Lung (tissue), 12 donors: ENCODE data around the gene SOX2. TPM values are rescaled to one million over a fixed set of nuclear protein-coding genes. Genes with fewer than 3 reads are reported as not detected.
A peak's percentile ranks its signal among the peaks of the same experiment; 100 is the strongest.

Experiments used
- ATAC-seq: fragments of 200-7000 bp; cut with Tn5 transposase; one replicate; pipeline ENCODE4 v1.9.1; 2020; ENCODE audit warnings: moderate number of reproducible peaks; ENCODE audit not compliant: insufficient read depth, low FRiP score
- DNase-seq, 3 donors: peaks; one replicate each; pipeline ENCODE4 v3.0.0-alpha.2; 2013 to 2017
- H3K27ac ChIP-seq, 2 donors: one replicate each; pipeline ENCODE4 v1.5.1; 2013; ENCODE audit warnings: mild to moderate bottlenecking in 2 of 2, moderate library complexity in 2 of 2, control low read depth in 1 of 2, inconsistent platforms in 1 of 2, low read depth in 1 of 2, low read length in 1 of 2
- H3K27me3 ChIP-seq, 3 donors: one replicate each; pipeline ENCODE4 v1.5.1; 2013; ENCODE audit warnings: low read length in 2 of 3; ENCODE audit not compliant: control insufficient read depth in 3 of 3, insufficient read depth in 3 of 3
- H3K36me3 ChIP-seq, 4 donors: one replicate each; pipeline ENCODE4 v1.5.1; 2013; ENCODE audit warnings: low read length in 4 of 4, mild to moderate bottlenecking in 1 of 4, moderate library complexity in 1 of 4; ENCODE audit not compliant: control insufficient read depth in 4 of 4, insufficient read depth in 4 of 4
- H3K4me1 ChIP-seq, 5 donors: one replicate each; pipeline ENCODE4 v1.5.1; 2013; ENCODE audit warnings: low read length in 5 of 5, mild to moderate bottlenecking in 2 of 5, moderate library complexity in 1 of 5; ENCODE audit not compliant: control insufficient read depth in 5 of 5, insufficient read depth in 5 of 5
- H3K4me3 ChIP-seq: one replicate; pipeline ENCODE4 v1.5.1; 2013; ENCODE audit warnings: mild to moderate bottlenecking, control low read depth, moderate library complexity
- H3K9ac ChIP-seq, 2 donors: one replicate each; pipeline ENCODE4 v1.5.1; 2013; ENCODE audit warnings: low read length in 2 of 2, control low read depth in 1 of 2; ENCODE audit not compliant: insufficient read depth in 1 of 2
- H3K9me3 ChIP-seq, 4 donors: one replicate each; pipeline ENCODE4 v1.5.1; 2013; ENCODE audit warnings: low read length in 3 of 4, mild to moderate bottlenecking in 1 of 4, moderate library complexity in 1 of 4; ENCODE audit not compliant: control insufficient read depth in 4 of 4, insufficient read depth in 3 of 4
- WGBS, 2 donors: extraction: QIAGEN DNeasy Blood & Tissue Kit; methylation state at CpG; one replicate each; pipeline ENCODE4 v1.1.7; 2013; 5-methylcytosine and 5-hydroxymethylcytosine counted together
- polyA plus RNA-seq, 2 donors: library from polyadenylated mRNA; stranded (reverse); fragments of 200-250 nt; gene quantifications; one replicate each; pipeline ENCODE4 v1.2.1, GENCODE V29; 2013
- total RNA-seq, 2 donors: library from RNA; depleted of rRNA in 1 of 2; stranded (reverse); fragments of >200 nt in 1 of 2; gene quantifications; one replicate each; pipeline ENCODE4 v1.2.1, GENCODE V29; 2014 to 2021
- TF ChIP-seq, protein P1 (sequence below): IDR thresholded peaks from 2 replicates; pipeline ENCODE4 v1.5.1; 2012; ENCODE audit warnings: mild to moderate bottlenecking; ENCODE audit errors: control extremely low read depth, extremely low read depth
- donor health status: control.
- donor health status: control.
- donor health status: Bipolar disorder and iron deficiency.
- donor health status: healthy.
- donor health status: DM: yes; HTN: yes; CAD: no.

The SOX2 gene
- total and polyA plus RNA-seq, 4 donors, result 4.4 to 16.4 (median 7.3) TPM

DNA sequence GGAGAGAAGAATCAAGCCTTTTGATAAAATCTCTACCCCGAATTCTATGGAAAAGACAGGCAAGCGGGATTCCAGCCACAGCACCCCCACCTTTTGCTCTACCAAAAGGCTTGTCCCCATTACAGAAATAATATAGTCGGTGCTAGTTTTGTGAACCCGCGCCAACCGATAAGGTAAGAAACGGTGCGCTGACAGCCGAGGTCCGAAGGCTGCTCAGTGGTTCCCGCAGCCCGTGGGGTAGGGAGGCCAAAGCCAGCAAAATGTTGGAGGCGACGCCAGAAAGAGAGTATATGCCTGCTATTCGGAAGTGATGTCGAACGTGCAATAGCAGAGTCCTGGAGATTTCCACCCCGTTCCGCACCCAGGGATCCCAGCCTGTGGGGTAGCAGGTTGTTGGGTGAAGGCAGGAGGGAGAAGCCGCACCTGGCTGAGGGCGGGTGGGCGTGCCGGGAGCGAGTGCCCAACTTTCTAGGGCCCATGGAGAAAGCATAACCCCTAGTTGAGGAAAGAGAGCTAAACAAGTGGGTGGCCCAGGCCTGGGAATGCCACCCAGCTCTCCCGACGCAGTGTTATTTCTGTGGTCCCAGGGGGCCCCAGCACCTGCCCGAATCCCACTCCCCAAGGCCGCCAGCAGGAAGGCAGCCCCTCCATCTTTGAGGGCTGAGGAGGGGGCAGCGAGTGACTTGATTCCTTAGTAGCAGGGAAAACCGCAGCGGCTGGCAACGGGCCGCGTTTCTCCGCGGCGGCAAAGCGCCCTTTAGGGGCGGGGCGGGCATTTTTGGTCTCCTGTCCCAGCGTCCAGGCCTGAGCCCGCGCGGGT lies 7.9 kb upstream of the SOX2 start:
- H3K27me3 ChIP-seq, result peaks cover 9 to 94% (median 93%) of the 10 kb centered on the region in 3 donors
- H3K4me1 ChIP-seq, result peaks cover 0 to 4% (median 0%) of the 10 kb centered on the region in 5 donors
- H3K27ac ChIP-seq, result no peak overlapping the region
- no peak overlapping the region for H3K4me3 ChIP-seq
- H3K9me3 ChIP-seq, result peaks cover 0 to 3% (median 0%) of the 10 kb centered on the region in 4 donors
- no peaks in the 10 kb centered on the region for H3K36me3 ChIP-seq
- DNase-seq, result peak in 2 of 3 donors; percentile 18 to 22
- no peak for ATAC-seq
- WGBS, 2 donors, result 5 to 11% methylated on average over 35 to 44 of the region's 44 CpGs
- H3K9ac ChIP-seq, result no peak overlapping the region
- TF ChIP-seq, protein P1, sequence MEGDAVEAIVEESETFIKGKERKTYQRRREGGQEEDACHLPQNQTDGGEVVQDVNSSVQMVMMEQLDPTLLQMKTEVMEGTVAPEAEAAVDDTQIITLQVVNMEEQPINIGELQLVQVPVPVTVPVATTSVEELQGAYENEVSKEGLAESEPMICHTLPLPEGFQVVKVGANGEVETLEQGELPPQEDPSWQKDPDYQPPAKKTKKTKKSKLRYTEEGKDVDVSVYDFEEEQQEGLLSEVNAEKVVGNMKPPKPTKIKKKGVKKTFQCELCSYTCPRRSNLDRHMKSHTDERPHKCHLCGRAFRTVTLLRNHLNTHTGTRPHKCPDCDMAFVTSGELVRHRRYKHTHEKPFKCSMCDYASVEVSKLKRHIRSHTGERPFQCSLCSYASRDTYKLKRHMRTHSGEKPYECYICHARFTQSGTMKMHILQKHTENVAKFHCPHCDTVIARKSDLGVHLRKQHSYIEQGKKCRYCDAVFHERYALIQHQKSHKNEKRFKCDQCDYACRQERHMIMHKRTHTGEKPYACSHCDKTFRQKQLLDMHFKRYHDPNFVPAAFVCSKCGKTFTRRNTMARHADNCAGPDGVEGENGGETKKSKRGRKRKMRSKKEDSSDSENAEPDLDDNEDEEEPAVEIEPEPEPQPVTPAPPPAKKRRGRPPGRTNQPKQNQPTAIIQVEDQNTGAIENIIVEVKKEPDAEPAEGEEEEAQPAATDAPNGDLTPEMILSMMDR, result no peak

DNA sequence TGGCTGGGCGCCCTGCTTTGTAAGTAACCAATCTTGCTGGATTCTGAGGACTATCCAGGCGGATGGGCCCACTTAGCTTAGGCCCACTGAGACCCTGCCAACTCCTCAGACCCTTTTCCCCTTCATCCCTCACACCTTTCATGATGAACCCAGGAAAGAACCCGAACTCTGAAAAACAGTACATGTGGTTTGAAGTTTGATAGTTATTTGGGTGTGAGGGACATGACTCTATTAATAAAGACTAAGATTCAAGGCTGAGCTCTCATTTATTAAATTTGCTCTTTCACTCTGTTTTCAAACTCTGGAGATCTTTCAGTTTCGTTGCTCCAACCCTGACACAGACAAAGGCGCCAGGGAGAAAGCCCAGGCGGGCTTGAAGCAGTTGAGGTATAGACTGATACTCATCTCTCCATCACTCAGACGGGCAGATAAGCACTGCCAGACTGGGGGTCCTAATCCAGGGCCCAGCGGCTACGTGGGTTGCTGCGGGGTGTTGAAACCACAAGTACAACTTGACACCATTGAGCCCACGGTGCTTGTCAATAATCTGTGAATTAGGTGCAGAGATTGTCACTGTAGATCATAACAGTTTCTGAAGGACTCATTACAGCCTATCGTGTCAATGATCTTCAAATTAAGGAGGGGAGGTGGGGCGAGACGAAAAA lies 7.2 kb upstream of the SOX2 start:
- Histone ChIP-seq H3K27ac (no peak overlapping the region), H3K36me3 (no peaks in the 10 kb centered on the region), H3K4me1 (peaks cover 0 to 4% (median 0%) of the 10 kb centered on the region in 5 donors), H3K9ac (no peak overlapping the region), H3K27me3 (peaks cover 9 to 91% (median 89%) of the 10 kb centered on the region in 3 donors), H3K9me3 (peaks cover 0 to 2% (median 0%) of the 10 kb centered on the region in 4 donors), H3K4me3 (no peak overlapping the region)
- no peak for DNase-seq
- ATAC-seq, result no peak
- TF ChIP-seq, protein P1, result no peak
- WGBS, 2 donors, result 15 to 29% methylated on average over 14 of the region's 14 CpGs

DNA sequence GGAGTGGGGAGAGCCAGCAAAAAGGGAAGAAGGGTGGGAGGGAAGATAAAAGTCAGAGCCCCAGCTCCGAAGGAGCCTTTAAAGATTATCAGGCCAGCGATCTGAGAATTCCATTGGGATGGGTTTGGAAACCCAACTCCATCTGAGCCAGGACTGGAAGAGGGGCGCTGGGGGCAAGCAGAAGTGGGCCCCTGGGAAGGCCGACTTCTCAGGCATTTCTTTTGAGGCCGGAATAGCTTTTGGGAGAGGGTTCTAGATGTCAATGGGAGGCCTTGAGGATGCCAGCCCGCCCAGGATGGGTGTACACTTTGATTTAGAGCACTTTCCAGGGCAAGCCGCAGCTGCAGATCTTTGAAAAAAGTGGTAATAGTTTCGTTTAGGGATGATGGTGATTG lies 6.6 kb upstream of the SOX2 start:
- TF ChIP-seq, protein P1, result no peak
- no peak overlapping the region for H3K4me3 ChIP-seq
- no peaks in the 10 kb centered on the region for H3K9me3 ChIP-seq
- ATAC-seq, result no peak
- H3K9ac ChIP-seq, result no peak overlapping the region
- H3K4me1 ChIP-seq, result peaks cover 0 to 4% (median 0%) of the 10 kb centered on the region in 5 donors
- peaks cover 14 to 91% (median 90%) of the 10 kb centered on the region in 3 donors for H3K27me3 ChIP-seq
- 12 to 31% methylated on average over 8 of the region's 8 CpGs for WGBS, 2 donors
- no peak overlapping the region for H3K27ac ChIP-seq
- no peaks in the 10 kb centered on the region for H3K36me3 ChIP-seq
- DNase-seq, result no peak
